Activated CD8-positive, alpha-beta T cell treated with anti-CD3 and anti-CD28 coated beads for 36 hours (primary cell): Measurements from ENCODE around the gene QRICH1. TPM values are rescaled to one million over a fixed set of nuclear protein-coding genes. Genes with fewer than 3 reads are reported as not detected.

Experiments
- ATAC-seq: fragments of 200-7000 bp; cut with Tn5 transposase; one replicate; pipeline ENCODE4 v1.10.0; 2021; ENCODE audit warnings: mild to moderate bottlenecking, moderate library complexity
- CTCF ChIA-PET: fragments of 350-600 bp; sonication (Branson Sonifier 250); formaldehyde crosslinking; loops from one replicate; lab custom pipeline; 2021; ENCODE audit warnings: antibody characterized with exemption; lab: Charles Lee
- POLR2A ChIA-PET: fragments of 350-600 bp; sonication (Branson Sonifier 250); formaldehyde crosslinking; loops from one replicate; lab custom pipeline; 2021; ENCODE audit warnings: antibody characterized with exemption; lab: Charles Lee
- DNase-seq: peaks from one replicate; pipeline ENCODE4 v3.0.0-alpha.2; 2020
- H3K27ac Mint-ChIP-seq: one replicate; pipeline ENCODE4 v1.8.0; 2021; ENCODE audit warnings: mild to moderate bottlenecking, mixed read lengths
- H3K27me3 Mint-ChIP-seq: one replicate; pipeline ENCODE4 v1.8.0; 2021; ENCODE audit warnings: mixed read lengths
- H3K36me3 Mint-ChIP-seq: one replicate; pipeline ENCODE4 v1.8.0; 2021; ENCODE audit warnings: low read depth, mixed read lengths
- H3K4me1 Mint-ChIP-seq: one replicate; pipeline ENCODE4 v1.8.0; 2021; ENCODE audit warnings: low read depth, mixed read lengths
- H3K4me3 Mint-ChIP-seq: one replicate; pipeline ENCODE4 v1.8.0; 2021; ENCODE audit warnings: mild to moderate bottlenecking, moderate library complexity, mixed read lengths
- H3K9me3 Mint-ChIP-seq: one replicate; pipeline ENCODE4 v1.8.0; 2021; ENCODE audit warnings: mixed read lengths
- intact Hi-C: fragments of 100-400 bp; cut with micrococcal nuclease; formaldehyde crosslinking; loops from one replicate; pipeline ENCODE4 v1.10.0; 2022
- total RNA-seq, 2 experiments: library from RNA; stranded (reverse); gene quantifications; one replicate each; pipeline ENCODE4 v1.2.3, GENCODE V29; 2021
- TF ChIP-seq, protein P1 (sequence below): fragments of 200-600 bp; IDR thresholded peaks from one replicate; pipeline ENCODE4 v1.8.0; 2022; ENCODE audit warnings: antibody characterized with exemption, mild to moderate bottlenecking

Gene QRICH1
- total RNA-seq, 2 experiments from 2014 or later = 107 to 112 TPM

DNA sequence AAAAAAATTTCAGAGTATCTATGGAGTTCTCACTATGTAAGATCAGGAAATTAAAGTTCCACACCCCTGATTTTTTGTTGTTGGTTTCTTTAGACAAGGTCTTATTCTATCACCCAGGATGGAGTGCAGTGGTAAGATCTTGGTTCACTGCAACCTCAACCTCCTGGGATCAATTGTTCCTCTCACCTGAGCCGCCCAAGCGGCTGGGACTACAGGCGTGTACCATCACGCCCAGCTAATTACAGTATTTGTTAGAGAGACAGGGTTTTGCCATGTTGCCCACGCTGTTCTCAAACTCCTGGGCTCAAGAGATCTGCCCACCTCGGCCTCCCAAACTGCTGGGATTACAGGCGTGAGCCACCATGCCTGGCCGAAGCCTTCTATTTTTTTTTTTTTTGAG lies 12.4 kb downstream of the QRICH1 start:
- TF ChIP-seq, protein P1, sequence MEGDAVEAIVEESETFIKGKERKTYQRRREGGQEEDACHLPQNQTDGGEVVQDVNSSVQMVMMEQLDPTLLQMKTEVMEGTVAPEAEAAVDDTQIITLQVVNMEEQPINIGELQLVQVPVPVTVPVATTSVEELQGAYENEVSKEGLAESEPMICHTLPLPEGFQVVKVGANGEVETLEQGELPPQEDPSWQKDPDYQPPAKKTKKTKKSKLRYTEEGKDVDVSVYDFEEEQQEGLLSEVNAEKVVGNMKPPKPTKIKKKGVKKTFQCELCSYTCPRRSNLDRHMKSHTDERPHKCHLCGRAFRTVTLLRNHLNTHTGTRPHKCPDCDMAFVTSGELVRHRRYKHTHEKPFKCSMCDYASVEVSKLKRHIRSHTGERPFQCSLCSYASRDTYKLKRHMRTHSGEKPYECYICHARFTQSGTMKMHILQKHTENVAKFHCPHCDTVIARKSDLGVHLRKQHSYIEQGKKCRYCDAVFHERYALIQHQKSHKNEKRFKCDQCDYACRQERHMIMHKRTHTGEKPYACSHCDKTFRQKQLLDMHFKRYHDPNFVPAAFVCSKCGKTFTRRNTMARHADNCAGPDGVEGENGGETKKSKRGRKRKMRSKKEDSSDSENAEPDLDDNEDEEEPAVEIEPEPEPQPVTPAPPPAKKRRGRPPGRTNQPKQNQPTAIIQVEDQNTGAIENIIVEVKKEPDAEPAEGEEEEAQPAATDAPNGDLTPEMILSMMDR = no peak
- no peak overlapping the region for H3K27ac Mint-ChIP-seq
- no peak for DNase-seq
- no peak overlapping the region for H3K4me3 Mint-ChIP-seq
- CTCF ChIA-PET = interaction anchor here (1.8 kb wide), 1 partner anchor 10 kb away, joined by 6 read pairs; no protein-coding TSS in a partner anchor
- no peaks in the 10 kb centered on the region for H3K27me3 Mint-ChIP-seq
- intact Hi-C loops = no loop called here
- H3K36me3 Mint-ChIP-seq = peaks cover 14% of the 10 kb centered on the region
- H3K9me3 Mint-ChIP-seq = no peaks in the 10 kb centered on the region
- H3K4me1 Mint-ChIP-seq = peaks cover 20% of the 10 kb centered on the region
- ATAC-seq = no peak
- POLR2A ChIA-PET = interaction anchor here (0.6 to 5.4 kb wide), 4 partner anchors 11 to 69 kb away, joined by 3 to 42 read pairs (median 3); partner anchors contain the start of gene QRICH1

DNA sequence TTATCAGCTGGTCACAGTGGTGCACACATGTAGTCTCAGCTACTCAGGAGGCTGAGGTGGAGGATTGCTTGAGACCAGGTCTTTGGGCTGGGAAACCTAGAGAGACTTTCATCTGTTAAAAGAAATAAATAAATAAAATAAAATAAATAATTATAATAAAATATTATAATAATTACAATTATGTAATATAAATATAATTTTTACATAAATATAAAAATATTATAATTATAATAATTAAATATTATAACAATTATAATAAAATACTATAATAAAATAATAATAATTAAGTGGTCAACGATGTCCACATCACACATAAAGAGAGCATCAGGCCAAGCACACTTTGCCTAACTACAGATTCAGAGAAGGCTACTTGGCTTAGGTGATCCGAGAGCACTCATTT lies 14.6 kb downstream of the QRICH1 start:
- ChIA-PET CTCF (interaction anchor here (0.7 to 2.0 kb wide), 3 partner anchors 9 to 688 kb away, joined by 3 to 4 read pairs (median 3); no protein-coding TSS in a partner anchor), POLR2A (interaction anchor here (0.6 to 2.3 kb wide), 3 partner anchors 13 to 59 kb away, joined by 3 to 10 read pairs (median 3); no protein-coding TSS in a partner anchor)
- ATAC-seq (no peak), DNase-seq (no peak)
- intact Hi-C loops = no loop called here
- peaks cover 14% of the 10 kb centered on the region for H3K4me1 Mint-ChIP-seq
- TF ChIP-seq, protein P1 = no peak
- H3K4me3 Mint-ChIP-seq = no peak overlapping the region
- H3K36me3 Mint-ChIP-seq = peaks cover 28% of the 10 kb centered on the region
- no peak overlapping the region for H3K27ac Mint-ChIP-seq
- no peaks in the 10 kb centered on the region for H3K9me3 Mint-ChIP-seq
- H3K27me3 Mint-ChIP-seq = no peaks in the 10 kb centered on the region

DNA sequence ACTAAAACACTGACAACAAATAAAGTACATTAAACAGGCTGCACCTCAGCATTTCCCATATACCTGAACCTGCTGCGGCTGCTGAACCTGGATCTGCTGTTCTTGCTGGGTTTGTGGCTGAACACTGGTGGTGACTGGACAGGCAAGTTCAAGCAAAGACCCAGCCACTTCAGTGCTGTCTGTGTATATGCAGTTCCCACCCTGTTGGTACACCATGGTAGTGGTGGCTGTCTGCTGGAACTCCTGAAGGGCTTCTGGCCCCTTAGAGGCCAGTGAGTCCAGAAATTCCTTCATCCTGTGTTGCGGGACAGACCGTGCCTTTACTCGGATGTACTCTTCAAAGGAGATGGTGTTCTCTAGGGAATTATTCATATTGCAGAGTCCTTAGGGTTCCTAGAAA lies 17.2 kb downstream of the QRICH1 start:
- no peak overlapping the region for H3K27ac Mint-ChIP-seq
- H3K27me3 Mint-ChIP-seq = no peaks in the 10 kb centered on the region
- intact Hi-C loops = no loop called here

DNA sequence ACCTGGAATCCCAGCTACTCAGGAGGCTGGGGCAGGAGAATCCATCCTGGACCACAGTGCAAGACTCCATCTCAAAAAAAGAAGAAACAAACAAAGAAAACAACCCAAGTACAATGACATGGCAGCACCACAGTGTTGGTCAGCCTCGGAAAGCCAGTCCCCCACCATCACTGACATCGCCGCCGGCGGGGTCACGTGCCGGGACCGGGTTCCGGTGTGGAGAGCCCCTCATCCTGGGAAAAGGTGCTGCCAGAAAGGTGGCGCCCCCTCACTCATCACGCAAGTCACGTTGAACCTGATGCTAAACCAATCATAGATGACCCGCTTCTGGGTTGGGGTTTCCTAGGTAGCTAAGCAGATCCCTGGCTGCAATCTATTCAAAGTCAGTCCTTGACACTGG lies 17.8 kb downstream of the QRICH1 start:
- DNase-seq (no peak), ATAC-seq (no peak)
- Mint-ChIP-seq H3K9me3 (no peaks in the 10 kb centered on the region), H3K27me3 (no peaks in the 10 kb centered on the region), H3K27ac (no peak overlapping the region), H3K4me3 (no peak overlapping the region), H3K4me1 (peaks cover 10% of the 10 kb centered on the region), H3K36me3 (peaks cover 52% of the 10 kb centered on the region)
- TF ChIP-seq, protein P1 = no peak
- intact Hi-C loops = no loop called here
- POLR2A ChIA-PET = interaction anchor here (0.5 kb wide), 1 partner anchor 276 kb away, joined by 3 read pairs; no protein-coding TSS in a partner anchor
- CTCF ChIA-PET = no interaction called here

More for the DNA sequence above, 17.2 kb downstream of the QRICH1 start:
- TF ChIP-seq, protein P1 = no peak
- Mint-ChIP-seq H3K36me3 (peaks cover 47% of the 10 kb centered on the region), H3K4me1 (peaks cover 14% of the 10 kb centered on the region), H3K9me3 (no peaks in the 10 kb centered on the region), H3K4me3 (no peak overlapping the region)
- DNase-seq = no peak
- no peak for ATAC-seq
- ChIA-PET POLR2A (no interaction called here), CTCF (no interaction called here)

DNA sequence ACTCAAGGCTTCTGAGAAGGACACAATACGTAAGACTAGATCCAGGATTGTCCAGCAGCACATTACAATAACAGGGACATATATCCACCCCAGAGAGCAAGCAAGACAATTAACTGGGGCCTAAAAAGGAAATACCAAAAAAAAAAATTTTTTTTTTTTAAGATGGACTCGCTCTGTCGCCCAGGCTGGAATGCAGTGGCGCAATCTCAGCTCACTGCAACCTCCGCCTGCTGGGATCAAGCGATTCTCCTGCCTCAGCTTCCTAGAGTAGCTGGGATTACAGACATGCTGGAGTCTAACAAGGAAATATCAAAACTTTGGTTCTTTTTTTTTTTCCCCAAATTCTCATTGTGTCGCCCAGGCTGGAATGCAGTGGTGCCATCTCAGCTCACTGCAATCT lies 35.9 kb downstream of the QRICH1 start:
- Mint-ChIP-seq H3K27ac (no peak overlapping the region), H3K4me1 (peaks cover 2% of the 10 kb centered on the region), H3K36me3 (peaks cover 38% of the 10 kb centered on the region), H3K9me3 (no peaks in the 10 kb centered on the region), H3K4me3 (no peak overlapping the region), H3K27me3 (no peaks in the 10 kb centered on the region)
- no peak for ATAC-seq
- POLR2A ChIA-PET = interaction anchor here (0.6 kb wide), 1 partner anchor 14 kb away, joined by 3 read pairs; no protein-coding TSS in a partner anchor
- no peak for DNase-seq
- TF ChIP-seq, protein P1 = no peak
- intact Hi-C loops = no loop called here
- CTCF ChIA-PET = interaction anchor here (0.6 kb wide), 1 partner anchor 1589 kb away, joined by 3 read pairs; no protein-coding TSS in a partner anchor
